Vagina (tissue), 2 donors: ENCODE results near the gene DST. TPM values are rescaled to one million over a fixed set of nuclear protein-coding genes. Genes with fewer than 3 reads are reported as not detected.
A peak's percentile ranks its signal among the peaks of the same experiment; 100 is the strongest.

Source experiments
- DNase-seq, 2 donors: peaks; one replicate each; pipeline ENCODE4 v3.0.0-alpha.2; 2017; ENCODE audit errors: extremely low spot score in 2 of 2
- H3K27ac ChIP-seq: fragments of 200-600 bp; sonication (generic); one replicate; pipeline ENCODE4 v1.5.1; 2019
- H3K27me3 ChIP-seq: fragments of 200-600 bp; sonication (generic); one replicate; pipeline ENCODE4 v1.5.1; 2019
- H3K36me3 ChIP-seq, 2 donors: fragments of 200-600 bp; sonication (generic); one replicate each; pipeline ENCODE4 v1.5.1; 2017 to 2019
- H3K4me1 ChIP-seq: fragments of 200-600 bp; sonication (generic); one replicate; pipeline ENCODE4 v1.5.1; 2019
- H3K4me3 ChIP-seq, 2 donors: fragments of 200-600 bp; sonication (generic); 1 replicate in 1 of 2; 2 replicates in 1 of 2; pipeline ENCODE4 v1.5.1; 2016 to 2019
- H3K9me3 ChIP-seq: fragments of 200-600 bp; sonication (generic); one replicate; pipeline ENCODE4 v1.5.1; 2019
- CTCF ChIP-seq, 3 experiments: fragments of 450-650 bp in 2 of 3; fragments of 200-600 bp in 1 of 3; sonication (generic) in 1 of 3; IDR thresholded peaks; one replicate each; pipeline ENCODE4 v1.5.1; 2017 to 2019; ENCODE audit warnings: antibody characterized with exemption in 3 of 3, mild to moderate bottlenecking in 2 of 3, moderate library complexity in 2 of 3
- POLR2A ChIP-seq, 2 donors: fragments of 450-650 bp; IDR thresholded peaks; one replicate each; pipeline ENCODE4 v1.6.1; 2017; ENCODE audit warnings: antibody characterized with exemption in 2 of 2, mild to moderate bottlenecking in 2 of 2, moderate library complexity in 2 of 2
- POLR2AphosphoS5 ChIP-seq, 2 donors: sonication (generic); formaldehyde crosslinking; IDR thresholded peaks; one replicate each; pipeline ENCODE4 v1.9.0; 2017; ENCODE audit warnings: antibody characterized with exemption in 2 of 2, mild to moderate bottlenecking in 2 of 2, low read depth in 1 of 2; ENCODE audit not compliant: insufficient read depth in 1 of 2
- intact Hi-C: fragments of 100-400 bp; cut with DNase I; formaldehyde crosslinking; loops from one replicate; pipeline ENCODE4 v1.15.1; 2023
- total RNA-seq: library from RNA; depleted of rRNA; stranded (reverse); fragments of >200 nt; gene quantifications from one replicate; pipeline ENCODE4 v1.2.3, GENCODE V29; 2016

Gene DST
- total RNA-seq, 1 donor from 2014 or later: 460 TPM

- Histone ChIP-seq H3K9me3 (no peaks in the 10 kb centered on the region), H3K27me3 (no peaks in the 10 kb centered on the region), H3K36me3 (no peaks in the 10 kb centered on the region), H3K4me1 (peaks cover 7% of the 10 kb centered on the region), H3K27ac (no peak overlapping the region), H3K4me3 (no peak overlapping the region)
- intact Hi-C loops: no loop called here
- no peak for DNase-seq
- no peak for TF ChIP-seq POLR2A (IDR thresholded peaks at IDR 0.05)
- TF ChIP-seq CTCF (IDR thresholded peaks at IDR 0.05): no peak
- no peak for TF ChIP-seq POLR2AphosphoS5 (IDR thresholded peaks at IDR 0.05; ENCODE audit: insufficient read depth in 1 of 2, low read depth in 1 of 2)
These were observed 202.1 kb downstream of the DST start for GRCh38 chr6:56440551-56440981.

- no peak for DNase-seq
- intact Hi-C loops: no loop called here
- H3K4me3 ChIP-seq: no peak overlapping the region
- TF ChIP-seq POLR2AphosphoS5 (IDR thresholded peaks at IDR 0.05; ENCODE audit: insufficient read depth in 1 of 2, low read depth in 1 of 2) (peak in 1 of 2 donors; percentile 20), POLR2A (IDR thresholded peaks at IDR 0.05) (no peak)
- no peaks in the 10 kb centered on the region for H3K9me3 ChIP-seq
- no peaks in the 10 kb centered on the region for H3K36me3 ChIP-seq
- no peaks in the 10 kb centered on the region for H3K27me3 ChIP-seq
- peaks cover 7% of the 10 kb centered on the region for H3K4me1 ChIP-seq
- H3K27ac ChIP-seq: no peak overlapping the region
These were observed 205.4 kb downstream of the DST start for GRCh38 chr6:56437171-56437900.

- Histone ChIP-seq H3K4me3 (no peak overlapping the region), H3K27ac (no peak overlapping the region), H3K4me1 (peaks cover 7% of the 10 kb centered on the region), H3K36me3 (no peaks in the 10 kb centered on the region), H3K9me3 (no peaks in the 10 kb centered on the region), H3K27me3 (no peaks in the 10 kb centered on the region)
- no peak for DNase-seq
- intact Hi-C loops: no loop called here
- TF ChIP-seq CTCF (IDR thresholded peaks at IDR 0.05) (no peak), POLR2AphosphoS5 (IDR thresholded peaks at IDR 0.05; ENCODE audit: insufficient read depth in 1 of 2, low read depth in 1 of 2) (no peak), POLR2A (IDR thresholded peaks at IDR 0.05) (no peak)
These were observed 206.9 kb downstream of the DST start for GRCh38 chr6:56435754-56436153.

- Histone ChIP-seq H3K9me3 (no peaks in the 10 kb centered on the region), H3K36me3 (no peaks in the 10 kb centered on the region), H3K4me1 (peaks cover 7% of the 10 kb centered on the region), H3K27me3 (no peaks in the 10 kb centered on the region), H3K27ac (no peak overlapping the region), H3K4me3 (no peak overlapping the region)
- TF ChIP-seq POLR2A (IDR thresholded peaks at IDR 0.05) (no peak), CTCF (IDR thresholded peaks at IDR 0.05) (no peak), POLR2AphosphoS5 (IDR thresholded peaks at IDR 0.05; ENCODE audit: insufficient read depth in 1 of 2, low read depth in 1 of 2) (no peak)
- intact Hi-C loops: no loop called here
- no peak for DNase-seq
These were observed 207.4 kb downstream of the DST start for GRCh38 chr6:56435326-56435725.

GRCh38 chr6:56434606-56435005 is 208.1 kb downstream of the DST start:
- intact Hi-C loops: no loop called here
- TF ChIP-seq POLR2A (IDR thresholded peaks at IDR 0.05) (no peak), CTCF (IDR thresholded peaks at IDR 0.05) (no peak), POLR2AphosphoS5 (IDR thresholded peaks at IDR 0.05; ENCODE audit: insufficient read depth in 1 of 2, low read depth in 1 of 2) (no peak)
- Histone ChIP-seq H3K4me1 (peaks cover 7% of the 10 kb centered on the region), H3K4me3 (no peak overlapping the region), H3K27me3 (no peaks in the 10 kb centered on the region), H3K27ac (no peak overlapping the region), H3K9me3 (no peaks in the 10 kb centered on the region), H3K36me3 (no peaks in the 10 kb centered on the region)
- DNase-seq: no peak
